SK-N-SH (cell line): ENCODE data around the gene IL18R1.

ENCODE experiments used
- CHD2 ChIP-seq: fragments of 150-350 bp; IDR thresholded peaks from 2 replicates; pipeline ENCODE4 v1.6.1; 2018; ENCODE audit warnings: low read length; ENCODE audit not compliant: partially characterized antibody
- CTCF ChIP-seq: fragments of 200-600 bp; sonication (generic); IDR thresholded peaks from 2 replicates; pipeline ENCODE4 v1.6.1; 2017; ENCODE audit warnings: antibody characterized with exemption, mild to moderate bottlenecking, moderate library complexity
- EP300 ChIP-seq, 2 experiments: IDR thresholded peaks; 2 replicates each; pipeline versions ENCODE4 v1.4.0 to v1.6.1; 2012; ENCODE audit warnings: borderline replicate concordance in 1 of 2, low read depth in 1 of 2, low read length in 1 of 2
- FOXM1 ChIP-seq: IDR thresholded peaks from 2 replicates; pipeline ENCODE4 v1.4.0; 2012; ENCODE audit warnings: low read depth, mild to moderate bottlenecking
- MXI1 ChIP-seq: IDR thresholded peaks from 2 replicates; pipeline ENCODE4 v1.6.1; 2012; ENCODE audit warnings: mild to moderate bottlenecking, low read depth, low read length, improper control_type of control experiment
- POLR2AphosphoS5 ChIP-seq: IDR thresholded peaks from 2 replicates; pipeline ENCODE4 v1.6.1; 2012; ENCODE audit warnings: low read depth, low read length
- REST ChIP-seq: IDR thresholded peaks from 2 replicates; pipeline ENCODE4 v1.6.1; 2012; ENCODE audit warnings: mild to moderate bottlenecking, low read depth, low read length, moderate library complexity
- RFX5 ChIP-seq: IDR thresholded peaks from 2 replicates; pipeline ENCODE4 v1.6.1; 2012; ENCODE audit warnings: mild to moderate bottlenecking, improper control_type of control experiment, low read length
- RXRA ChIP-seq: IDR thresholded peaks from 2 replicates; pipeline ENCODE4 v1.4.0; 2012; ENCODE audit warnings: low read depth, mild to moderate bottlenecking, borderline replicate concordance
- TAF1 ChIP-seq: IDR thresholded peaks from 2 replicates; pipeline ENCODE4 v1.6.1; 2012; ENCODE audit warnings: low read depth, mild to moderate bottlenecking, low read length, moderate library complexity, borderline replicate concordance
- TEAD4 ChIP-seq: IDR thresholded peaks from 2 replicates; pipeline ENCODE4 v1.4.0; 2012; ENCODE audit warnings: mild to moderate bottlenecking, borderline replicate concordance; ENCODE audit not compliant: insufficient read depth

DNA sequence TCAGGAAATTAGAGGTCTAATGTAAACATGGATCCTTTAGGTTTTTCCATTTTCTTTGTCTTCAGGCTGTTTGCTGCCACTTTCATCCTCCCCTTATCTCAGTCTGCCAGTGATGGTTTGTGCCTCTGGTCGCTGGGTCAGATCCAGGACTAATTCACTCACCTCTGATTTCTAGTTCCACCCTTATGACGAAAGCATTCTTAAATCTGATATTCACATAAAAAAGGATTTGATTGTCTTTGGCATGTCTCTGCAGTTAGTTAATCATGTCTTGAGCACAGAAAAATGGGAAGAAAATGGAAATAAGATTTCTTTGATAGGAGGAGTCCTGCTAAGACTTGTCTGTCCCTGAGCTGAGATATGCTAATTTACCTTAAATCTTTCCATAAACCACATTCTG, 39.7 kb upstream of the IL18R1 start:
- TF ChIP-seq TAF1 (no peak), MXI1 (no peak), CTCF (no peak), FOXM1 (no peak), POLR2AphosphoS5 (no peak), RXRA (no peak), EP300 (IDR thresholded peaks at IDR 0.05; ENCODE audit: borderline replicate concordance in 1 of 2, low read depth in 1 of 2, low read length in 1 of 2) (no peak), RFX5 (no peak), TEAD4 (no peak), REST (no peak), CHD2 (no peak)
